ES-I3 (cell line): ENCODE measurements around the gene THAP8.
"Not testable (repeated sequence)": the region's sequence is repeated elsewhere in the genome, so short reads cannot be mapped to it uniquely, and the experiment has no call there.

ENCODE experiments used
- H3K36me3 ChIP-seq: 2 replicates; pipeline ENCODE4 v1.6.1; 2013; ENCODE audit warnings: mild to moderate bottlenecking, low read length, control low read depth, moderate library complexity; ENCODE audit not compliant: insufficient read depth
- H3K4me1 ChIP-seq: 2 replicates; pipeline ENCODE4 v1.6.1; 2013; ENCODE audit warnings: mild to moderate bottlenecking, control low read depth, low read length; ENCODE audit not compliant: insufficient read depth
- H3K9ac ChIP-seq: 2 replicates; pipeline ENCODE4 v1.6.1; 2013; ENCODE audit warnings: low read depth, mild to moderate bottlenecking, low read length, moderate library complexity
- H3K9me3 ChIP-seq: 2 replicates; pipeline ENCODE4 v1.6.1; 2013; ENCODE audit warnings: mild to moderate bottlenecking, low read length, moderate library complexity; ENCODE audit not compliant: control insufficient read depth, insufficient read depth

Gene THAP8

DNA sequence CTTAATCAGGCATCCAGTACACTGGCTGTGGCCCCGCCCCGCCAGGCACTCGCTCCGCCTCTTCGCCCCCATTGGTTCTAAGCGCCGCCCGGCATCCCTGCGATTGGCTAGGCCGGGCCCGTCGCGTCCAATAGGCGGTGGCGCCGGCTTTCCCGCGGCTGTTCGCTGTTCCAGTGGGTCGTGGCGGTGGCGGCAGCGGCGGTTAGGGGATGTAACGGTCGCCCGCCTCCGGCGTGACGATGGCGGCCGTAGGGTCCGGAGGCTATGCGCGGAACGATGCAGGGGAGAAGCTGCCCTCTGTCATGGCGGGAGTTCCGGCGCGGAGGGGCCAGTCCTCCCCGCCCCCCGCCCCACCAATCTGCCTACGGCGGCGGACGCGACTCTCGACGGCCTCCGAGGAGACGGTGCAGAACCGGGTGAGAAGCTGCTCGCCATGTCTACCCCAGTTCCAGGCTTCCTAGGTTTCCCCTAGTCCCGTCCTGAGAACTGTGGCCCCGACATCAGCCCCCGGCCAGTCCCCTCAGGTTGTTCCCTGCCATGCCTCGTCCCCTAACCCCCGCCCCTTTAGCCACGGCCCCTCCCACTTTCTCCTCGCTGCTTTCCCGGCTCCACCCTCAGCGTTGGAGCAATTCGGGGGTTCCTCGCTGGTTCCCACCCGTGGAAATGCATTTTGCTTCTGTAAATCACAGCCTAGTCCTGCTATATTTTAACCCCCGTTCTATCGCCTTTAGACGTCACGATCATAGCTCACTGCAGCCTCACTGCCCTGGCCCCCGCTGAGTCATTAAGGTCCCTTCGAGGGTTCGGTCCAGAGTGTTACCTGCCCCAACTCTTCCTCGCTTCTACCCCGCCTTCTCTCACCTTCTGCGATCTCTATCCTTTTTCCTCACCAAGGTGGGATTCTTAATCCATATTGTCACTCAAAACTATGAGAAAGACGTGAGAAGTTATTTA lies 925 bp upstream of the THAP8 start, which contains the start of gene WDR62:
Gene WDR62 (plus strand): TSS at position 165 of the 954 bp plus-strand sequence. CDS start 75 bp downstream, at position 240.
- Histone ChIP-seq H3K36me3 (peaks cover 3% of the 10 kb centered on the region; the same call in 1 of the 2 replicates), H3K4me1 (peaks cover 7% of the 10 kb centered on the region), H3K9ac (peak within 1 kb of the TSS; percentile 87), H3K9me3 (no peaks in the 10 kb centered on the region)

GRCh38 chr19:36051637-36052036 lies 2.4 kb downstream of the THAP8 start:
- Histone ChIP-seq H3K9ac (no peak overlapping the region), H3K4me1 (peaks cover 6% of the 10 kb centered on the region), H3K9me3 (no peaks in the 10 kb centered on the region), H3K36me3 (no peaks in the 10 kb centered on the region)

- Histone ChIP-seq H3K9me3 (no peaks in the 10 kb centered on the region), H3K9ac (no peak overlapping the region), H3K4me1 (peaks cover 2% of the 10 kb centered on the region), H3K36me3 (no peaks in the 10 kb centered on the region)
Measured at GRCh38 chr19:36051236-36051635, 2.8 kb downstream of the THAP8 start.

DNA sequence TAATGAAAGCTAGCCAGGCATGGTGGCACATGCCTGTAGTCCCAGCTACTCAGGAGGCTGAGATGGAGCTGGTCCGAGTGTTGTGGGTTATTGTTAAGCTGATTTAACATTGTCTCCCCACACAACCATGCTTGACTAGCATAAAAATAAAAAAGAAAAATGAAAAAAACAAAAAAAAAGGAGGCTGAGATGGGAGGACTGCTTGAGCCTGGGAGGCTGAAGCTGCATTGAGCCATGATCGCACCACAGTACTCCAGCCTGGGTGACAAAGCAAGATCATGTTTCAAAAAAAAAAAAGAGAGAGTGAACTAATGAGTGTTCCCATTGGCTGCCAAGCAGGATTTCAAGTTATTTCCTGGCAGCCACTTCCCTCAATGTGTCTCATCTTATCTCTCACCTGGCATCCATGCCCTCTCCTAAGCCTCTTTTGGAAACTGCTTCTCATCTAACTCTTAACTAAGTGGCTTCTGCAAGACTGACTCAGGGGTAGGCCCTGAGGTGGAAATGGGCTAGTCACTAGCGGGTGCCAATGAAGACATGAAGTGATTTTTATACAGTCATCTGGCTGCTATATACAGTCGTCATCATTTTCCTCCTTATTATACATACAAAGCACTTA lies 4.9 kb downstream of the THAP8 start:
- H3K36me3 ChIP-seq, result no peaks in the 10 kb centered on the region
- H3K9ac ChIP-seq, result no peak overlapping the region
- H3K9me3 ChIP-seq, result no peaks in the 10 kb centered on the region
- H3K4me1 ChIP-seq, result no peaks in the 10 kb centered on the region; the same call in 1 of the 2 replicates

DNA sequence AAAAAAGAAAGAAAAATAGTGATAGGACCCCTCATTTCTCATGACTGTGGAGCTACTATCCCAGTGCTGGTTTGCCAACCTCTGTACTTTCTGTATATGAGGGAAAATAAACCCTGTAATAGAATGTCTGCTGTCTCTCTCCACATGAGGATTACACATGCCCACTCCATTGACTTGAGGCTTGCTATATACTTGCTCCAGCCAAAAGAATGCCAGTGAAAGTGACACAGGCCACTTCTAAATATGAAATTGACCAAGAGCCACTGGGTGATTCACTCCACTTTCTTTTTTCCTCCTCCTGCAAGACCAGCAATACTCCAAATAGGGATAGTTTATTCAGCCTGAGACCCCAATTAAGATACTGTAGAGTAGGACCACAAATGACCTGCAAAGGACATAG lies 6.2 kb downstream of the THAP8 start:
- H3K4me1 ChIP-seq, result no peaks in the 10 kb centered on the region; the same call in 1 of the 2 replicates
- H3K36me3 ChIP-seq, result no peaks in the 10 kb centered on the region
- H3K9me3 ChIP-seq, result no peaks in the 10 kb centered on the region
- no peak overlapping the region for H3K9ac ChIP-seq

DNA sequence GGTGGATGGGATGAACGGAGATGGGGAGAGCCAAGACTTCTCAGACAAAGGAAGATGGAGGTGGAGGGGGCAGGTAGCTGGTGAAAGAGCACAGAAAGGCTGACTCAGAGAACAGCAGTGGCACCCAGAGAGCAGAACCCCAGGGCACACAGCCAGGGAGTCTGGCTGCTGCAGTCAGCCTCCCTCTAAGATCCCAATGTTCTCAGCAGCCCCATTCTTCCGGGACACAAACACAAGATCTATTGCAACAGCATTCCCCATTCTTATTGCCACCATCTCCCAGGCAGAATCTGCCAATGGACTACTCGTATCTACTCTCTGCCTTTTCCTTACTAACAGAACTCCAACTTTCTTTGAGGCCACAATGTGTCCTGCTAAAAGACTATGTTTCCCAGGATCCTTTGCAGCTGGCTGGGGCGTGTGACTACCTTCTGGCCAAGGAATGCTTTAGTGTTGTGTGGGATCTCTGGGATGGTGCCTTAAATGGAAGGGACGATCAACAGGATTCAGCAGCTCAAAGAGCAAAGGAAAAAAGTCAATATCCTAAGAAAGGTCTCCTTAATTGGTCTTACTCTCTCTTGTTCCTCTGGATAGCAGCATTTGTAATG lies 7.5 kb downstream of the THAP8 start:
- Histone ChIP-seq H3K9me3 (no peaks in the 10 kb centered on the region), H3K36me3 (no peaks in the 10 kb centered on the region), H3K9ac (no peak overlapping the region), H3K4me1 (peaks cover 8% of the 10 kb centered on the region)

- H3K9ac ChIP-seq, result no peak overlapping the region
- peaks cover 12% of the 10 kb centered on the region for H3K4me1 ChIP-seq
- no peaks in the 10 kb centered on the region for H3K36me3 ChIP-seq
- H3K9me3 ChIP-seq, result no peaks in the 10 kb centered on the region
Measured at GRCh38 chr19:36043952-36044351, 10.1 kb downstream of the THAP8 start.

DNA sequence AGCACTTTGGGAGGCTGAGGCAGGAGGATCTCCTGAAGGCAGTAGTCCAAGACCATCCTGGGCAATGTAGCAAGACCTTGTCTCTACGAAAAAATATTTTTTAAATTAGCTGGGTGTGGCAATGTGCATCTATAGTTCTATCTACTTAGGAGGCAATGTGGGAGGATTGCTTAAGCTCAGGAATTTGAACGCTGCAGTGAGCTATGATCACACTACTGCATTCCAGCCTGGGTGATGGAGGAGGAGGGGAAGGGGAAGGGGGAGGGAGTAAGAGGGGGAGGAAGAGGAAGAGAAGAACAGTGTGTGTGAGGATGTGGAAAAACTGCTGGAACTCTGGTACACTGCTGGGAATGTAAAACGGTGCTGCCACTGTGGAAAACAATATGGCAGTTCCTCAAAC lies 12.3 kb downstream of the THAP8 start:
- peaks cover 12% of the 10 kb centered on the region for H3K4me1 ChIP-seq
- no peak overlapping the region for H3K9ac ChIP-seq
- no peaks in the 10 kb centered on the region for H3K9me3 ChIP-seq
- H3K36me3 ChIP-seq, result no peaks in the 10 kb centered on the region

GRCh38 chr19:36041092-36041491 lies 13.0 kb downstream of the THAP8 start:
- not testable (repeated sequence) for H3K9me3 ChIP-seq, H3K9ac ChIP-seq, H3K36me3 ChIP-seq
- H3K4me1 ChIP-seq, result peaks cover 12% of the 10 kb centered on the region

DNA sequence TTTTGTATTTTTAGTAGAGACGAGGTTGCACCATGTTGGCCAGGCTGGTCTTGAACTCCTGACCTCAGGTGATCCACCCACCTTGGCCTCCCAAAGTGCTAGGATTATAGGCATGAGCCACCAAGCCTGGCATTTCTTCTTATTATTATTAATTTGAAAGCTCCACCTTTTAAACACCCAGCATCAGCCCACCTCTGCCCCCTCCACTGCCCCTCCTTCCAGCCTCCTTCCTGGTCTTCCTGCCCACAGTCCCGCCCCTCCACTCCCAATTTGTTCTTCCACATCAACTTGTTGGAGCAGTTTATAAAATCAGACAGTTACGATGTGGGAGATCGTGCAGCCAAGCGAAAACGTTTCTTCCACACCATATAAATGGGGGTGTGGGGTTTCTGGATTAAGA lies 13.6 kb downstream of the THAP8 start:
- Histone ChIP-seq H3K36me3 (no peaks in the 10 kb centered on the region), H3K4me1 (peaks cover 12% of the 10 kb centered on the region), H3K9me3 (no peaks in the 10 kb centered on the region), H3K9ac (no peak overlapping the region)

GRCh38 chr19:36032251-36033104 lies 21.6 kb downstream of the THAP8 start, which contains the start of gene CLIP3:
Gene CLIP3, minus strand, starts transcription at chr19:36032873. Its CDS starts 516 bp downstream, at chr19:36032357.
- H3K36me3 ChIP-seq, result no peaks in the 10 kb centered on the region
- no peaks in the 10 kb centered on the region for H3K9me3 ChIP-seq
- peak within 1 kb of the TSS; percentile 55; the same call in 1 of the 2 replicates for H3K9ac ChIP-seq
- no peaks in the 10 kb centered on the region for H3K4me1 ChIP-seq

GRCh38 chr19:36031308-36031707 lies 22.8 kb downstream of the THAP8 start:
- H3K4me1 ChIP-seq, result no peaks in the 10 kb centered on the region
- H3K9ac ChIP-seq, result no peak overlapping the region
- H3K36me3 ChIP-seq, result no peaks in the 10 kb centered on the region
- no peaks in the 10 kb centered on the region for H3K9me3 ChIP-seq

DNA sequence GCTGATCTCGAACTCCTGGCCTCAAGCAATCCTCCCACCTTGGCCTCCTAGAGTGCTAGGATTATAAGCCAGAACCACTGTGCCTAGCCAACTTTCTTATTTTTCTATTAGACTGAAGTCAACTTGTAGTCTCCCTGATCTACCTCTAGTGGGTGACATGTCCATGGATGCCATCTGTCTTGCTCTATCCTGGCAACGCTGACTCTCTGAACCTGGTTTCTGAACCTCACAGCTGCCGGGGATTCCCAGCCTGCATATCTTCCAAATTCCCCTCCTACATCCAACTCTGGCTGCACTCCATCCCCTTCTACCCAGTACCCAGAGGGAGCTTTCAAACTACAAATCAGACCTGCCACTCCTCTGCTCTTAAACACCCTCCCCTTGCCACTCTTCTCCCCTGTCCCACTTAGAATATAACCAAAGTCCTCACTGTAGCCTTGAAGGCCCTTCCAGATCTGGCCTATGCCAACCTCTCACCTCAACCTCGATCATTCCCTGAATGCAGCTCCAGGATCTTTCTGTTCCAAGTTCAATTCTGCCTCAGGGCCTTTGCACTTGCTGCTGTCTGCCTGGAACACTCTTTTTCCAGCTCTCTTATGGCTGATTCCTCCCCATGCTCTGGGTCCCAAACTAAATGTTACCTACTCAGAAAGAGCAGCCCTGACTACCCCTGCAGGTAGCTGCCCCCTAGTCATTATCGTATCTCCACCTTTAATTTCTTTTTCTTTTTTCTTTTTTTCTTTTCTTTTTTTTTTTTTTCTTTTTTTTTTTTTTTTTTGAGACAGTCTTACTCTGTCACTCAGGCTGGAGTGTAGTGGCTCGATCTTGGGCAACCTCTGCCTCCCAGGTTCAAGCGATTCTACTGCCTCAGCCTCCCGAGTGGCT lies 23.6 kb downstream of the THAP8 start:
- Histone ChIP-seq H3K36me3 (no peaks in the 10 kb centered on the region), H3K9ac (no peak overlapping the region), H3K4me1 (no peaks in the 10 kb centered on the region), H3K9me3 (no peaks in the 10 kb centered on the region)
